ENCODE results near the gene STRN4. TPM values are rescaled to one million over a fixed set of nuclear protein-coding genes. Genes with fewer than 3 reads are reported as not detected.
"Not testable (repeated sequence)": the region's sequence is repeated elsewhere in the genome, so short reads cannot be mapped to it uniquely, and the experiment has no call there.

Gene STRN4
- total RNA-seq, 2 experiments from 2014 or later, result 68.0 to 115 TPM

DNA sequence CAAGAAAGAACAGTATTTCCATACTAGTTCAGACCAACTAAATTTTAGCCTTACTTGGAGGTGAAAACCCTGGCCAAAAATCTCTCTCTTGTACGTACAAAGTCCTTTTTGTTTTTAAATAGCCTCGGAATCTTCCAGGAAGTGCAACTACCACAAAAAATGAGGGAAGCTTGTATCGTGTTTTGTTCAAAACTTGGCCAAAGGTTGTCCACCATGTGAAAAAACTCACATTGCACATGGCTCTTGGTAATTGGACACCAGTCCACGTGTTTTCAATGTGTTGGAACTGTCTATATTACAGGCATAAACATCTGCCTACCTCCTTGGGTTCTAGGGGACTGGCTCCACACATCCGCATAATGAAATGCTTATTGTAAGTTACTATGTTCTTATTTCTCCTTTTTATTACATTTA, 15.2 kb upstream of the STRN4 start:
- no peak overlapping the region for H3K27ac ChIP-seq (ENCODE audit: low read depth, low read length, poor library complexity, severe bottlenecking)
- H3K9me3 ChIP-seq (ENCODE audit: low read length), result no peaks in the 10 kb centered on the region
- ChIA-PET POLR2A (no interaction called here), CTCF (ENCODE audit: unreplicated experiment) (interaction anchor here (0.6 kb wide), 1 partner anchor 50 kb away, joined by 3 read pairs; no protein-coding TSS in a partner anchor)
- no peak overlapping the region for H3K4me3 ChIP-seq (ENCODE audit: low read depth, low read length, poor library complexity, severe bottlenecking)
- no peak overlapping the region for H3K4me2 ChIP-seq (ENCODE audit: low read length)
- no peak for TF ChIP-seq EZH2phosphoT487 (IDR thresholded peaks at IDR 0.05; ENCODE audit: borderline replicate concordance, low read depth, low read length)
- TF ChIP-seq, protein P1, sequence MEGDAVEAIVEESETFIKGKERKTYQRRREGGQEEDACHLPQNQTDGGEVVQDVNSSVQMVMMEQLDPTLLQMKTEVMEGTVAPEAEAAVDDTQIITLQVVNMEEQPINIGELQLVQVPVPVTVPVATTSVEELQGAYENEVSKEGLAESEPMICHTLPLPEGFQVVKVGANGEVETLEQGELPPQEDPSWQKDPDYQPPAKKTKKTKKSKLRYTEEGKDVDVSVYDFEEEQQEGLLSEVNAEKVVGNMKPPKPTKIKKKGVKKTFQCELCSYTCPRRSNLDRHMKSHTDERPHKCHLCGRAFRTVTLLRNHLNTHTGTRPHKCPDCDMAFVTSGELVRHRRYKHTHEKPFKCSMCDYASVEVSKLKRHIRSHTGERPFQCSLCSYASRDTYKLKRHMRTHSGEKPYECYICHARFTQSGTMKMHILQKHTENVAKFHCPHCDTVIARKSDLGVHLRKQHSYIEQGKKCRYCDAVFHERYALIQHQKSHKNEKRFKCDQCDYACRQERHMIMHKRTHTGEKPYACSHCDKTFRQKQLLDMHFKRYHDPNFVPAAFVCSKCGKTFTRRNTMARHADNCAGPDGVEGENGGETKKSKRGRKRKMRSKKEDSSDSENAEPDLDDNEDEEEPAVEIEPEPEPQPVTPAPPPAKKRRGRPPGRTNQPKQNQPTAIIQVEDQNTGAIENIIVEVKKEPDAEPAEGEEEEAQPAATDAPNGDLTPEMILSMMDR (conservative IDR thresholded peaks at IDR 0.05; ENCODE audit: low read length), result no peak
- H3K79me2 ChIP-seq (ENCODE audit: insufficient read depth, low read depth, low read length), result no peaks in the 10 kb centered on the region
- no peaks in the 10 kb centered on the region for H4K20me1 ChIP-seq (ENCODE audit: insufficient read depth, low read length)
- no peaks in the 10 kb centered on the region for H3K9me2 ChIP-seq (ENCODE audit: insufficient read depth, low read length)
- intact Hi-C loops (cut with micrococcal nuclease; ENCODE audit: unreplicated experiment), result no loop called here
- H2AFZ ChIP-seq (ENCODE audit: low read length), result no peak overlapping the region
- DNase-seq (ENCODE audit: low spot score), result no peak
- BruUV-seq (replicated peaks), result no TSS peak
- no peaks in the 10 kb centered on the region for H3K4me1 ChIP-seq (ENCODE audit: insufficient read depth, low read length, poor library complexity, severe bottlenecking)
- peaks cover 12% of the 10 kb centered on the region; the same call in 1 of the 2 replicates for H3K36me3 ChIP-seq (ENCODE audit: insufficient read depth, low read length)

DNA sequence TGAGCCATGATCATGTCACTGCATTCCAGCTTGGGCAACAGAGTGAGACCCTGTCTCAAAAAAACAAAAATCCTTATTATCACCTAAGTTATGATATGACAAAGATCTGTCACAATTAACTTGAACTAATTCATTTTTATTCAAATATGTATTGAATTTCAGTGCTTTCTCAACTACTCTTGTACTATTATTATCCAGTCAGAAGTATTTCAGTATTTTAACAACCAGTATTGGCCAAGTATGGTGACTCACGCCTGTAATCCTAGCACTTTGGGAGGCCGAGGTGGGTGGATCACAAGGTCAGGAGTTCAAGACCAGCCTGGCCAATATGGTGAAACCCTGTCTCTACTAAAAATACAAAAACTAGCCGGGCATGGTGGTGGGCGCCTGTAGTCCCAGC, 14.6 kb upstream of the STRN4 start:
- H3K4me2 ChIP-seq (ENCODE audit: low read length); H2AFZ ChIP-seq (ENCODE audit: low read length); H4K20me1 ChIP-seq (ENCODE audit: insufficient read depth, low read length); H3K9me3 ChIP-seq (ENCODE audit: low read length); intact Hi-C loops (cut with micrococcal nuclease; ENCODE audit: unreplicated experiment); H3K4me3 ChIP-seq (ENCODE audit: low read depth, low read length, poor library complexity, severe bottlenecking); BruUV-seq (replicated peaks); DNase-seq (ENCODE audit: low spot score); POLR2A ChIA-PET; H3K4me1 ChIP-seq (ENCODE audit: insufficient read depth, low read length, poor library complexity, severe bottlenecking); H3K27ac ChIP-seq (ENCODE audit: low read depth, low read length, poor library complexity, severe bottlenecking); CTCF ChIA-PET (ENCODE audit: unreplicated experiment); H3K9me2 ChIP-seq (ENCODE audit: insufficient read depth, low read length); H3K79me2 ChIP-seq (ENCODE audit: insufficient read depth, low read depth, low read length): not testable (repeated sequence)
- H3K36me3 ChIP-seq (ENCODE audit: insufficient read depth, low read length), result peaks cover 12% of the 10 kb centered on the region; the same call in 1 of the 2 replicates

DNA sequence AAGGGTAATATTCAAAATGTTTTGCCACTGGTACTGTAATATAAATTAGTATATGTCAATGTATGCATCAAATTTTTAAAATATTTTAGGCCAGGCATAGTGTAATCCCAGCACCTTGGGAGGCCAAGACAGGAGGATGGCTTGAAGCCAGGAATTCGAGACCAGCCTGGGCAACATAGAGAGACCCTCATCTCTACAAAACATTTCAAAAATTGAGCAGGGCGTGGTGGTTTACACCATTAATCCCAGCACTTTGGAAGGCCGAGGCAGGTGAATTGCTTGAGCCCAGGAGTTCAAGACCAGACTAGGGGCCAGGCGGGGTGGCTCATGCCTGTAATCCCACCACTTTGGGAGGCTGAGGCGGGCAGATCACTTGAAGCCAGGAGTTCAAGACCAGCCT, 14.1 kb upstream of the STRN4 start:
- intact Hi-C loops (cut with micrococcal nuclease; ENCODE audit: unreplicated experiment), result no loop called here
- CTCF ChIA-PET (ENCODE audit: unreplicated experiment), result no interaction called here
- POLR2A ChIA-PET, result no interaction called here

More for the DNA sequence above, 14.1 kb upstream of the STRN4 start:
- no peak overlapping the region for H2AFZ ChIP-seq (ENCODE audit: low read length)
- no peaks in the 10 kb centered on the region for H3K9me3 ChIP-seq (ENCODE audit: low read length)
- H3K9me2 ChIP-seq (ENCODE audit: insufficient read depth, low read length), result no peaks in the 10 kb centered on the region
- H3K4me3 ChIP-seq (ENCODE audit: low read depth, low read length, poor library complexity, severe bottlenecking), result no peak overlapping the region
- peaks cover 12% of the 10 kb centered on the region; the same call in 1 of the 2 replicates for H3K36me3 ChIP-seq (ENCODE audit: insufficient read depth, low read length)
- no TSS peak for BruUV-seq (replicated peaks)
- H3K4me2 ChIP-seq (ENCODE audit: low read length), result no peak overlapping the region
- DNase-seq (ENCODE audit: low spot score), result no peak
- no peaks in the 10 kb centered on the region for H3K79me2 ChIP-seq (ENCODE audit: insufficient read depth, low read depth, low read length)
- no peaks in the 10 kb centered on the region for H4K20me1 ChIP-seq (ENCODE audit: insufficient read depth, low read length)
- H3K27ac ChIP-seq (ENCODE audit: low read depth, low read length, poor library complexity, severe bottlenecking), result no peak overlapping the region
- TF ChIP-seq EZH2phosphoT487 (IDR thresholded peaks at IDR 0.05; ENCODE audit: borderline replicate concordance, low read depth, low read length), result no peak
- TF ChIP-seq, protein P1 (conservative IDR thresholded peaks at IDR 0.05; ENCODE audit: low read length), result no peak
- no peaks in the 10 kb centered on the region for H3K4me1 ChIP-seq (ENCODE audit: insufficient read depth, low read length, poor library complexity, severe bottlenecking)

All from OCI-LY7 (cell line).